Transverse colon (tissue), 4 donors: ENCODE measurements around the gene EP400.

ENCODE experiments used
- EP300 ChIP-seq: sonication (generic); formaldehyde crosslinking; IDR thresholded peaks from one replicate; pipeline ENCODE4 v1.6.1; 2017; ENCODE audit warnings: antibody characterized with exemption, low read depth
- POLR2A ChIP-seq: fragments of 450-650 bp; IDR thresholded peaks from one replicate; pipeline ENCODE4 v1.6.1; 2016; ENCODE audit warnings: antibody characterized with exemption, mild to moderate bottlenecking, moderate library complexity
- POLR2AphosphoS5 ChIP-seq, 3 donors: sonication (generic); formaldehyde crosslinking; IDR thresholded peaks; one replicate each; pipeline ENCODE4 v1.6.1; 2016; ENCODE audit warnings: antibody characterized with exemption in 3 of 3
- TF ChIP-seq, protein P1 (sequence below), 5 experiments: fragments of 200-600 bp in 3 of 5; fragments of 450-650 bp in 2 of 5; sonication (generic) in 3 of 5; IDR thresholded peaks; 1 replicate in 2 of 5; 2 replicates in 3 of 5; pipeline ENCODE4 v1.5.1; 2016 to 2017; ENCODE audit warnings: antibody characterized with exemption in 5 of 5, inconsistent platforms in 3 of 5, mild to moderate bottlenecking in 2 of 5, moderate library complexity in 1 of 5

DNA sequence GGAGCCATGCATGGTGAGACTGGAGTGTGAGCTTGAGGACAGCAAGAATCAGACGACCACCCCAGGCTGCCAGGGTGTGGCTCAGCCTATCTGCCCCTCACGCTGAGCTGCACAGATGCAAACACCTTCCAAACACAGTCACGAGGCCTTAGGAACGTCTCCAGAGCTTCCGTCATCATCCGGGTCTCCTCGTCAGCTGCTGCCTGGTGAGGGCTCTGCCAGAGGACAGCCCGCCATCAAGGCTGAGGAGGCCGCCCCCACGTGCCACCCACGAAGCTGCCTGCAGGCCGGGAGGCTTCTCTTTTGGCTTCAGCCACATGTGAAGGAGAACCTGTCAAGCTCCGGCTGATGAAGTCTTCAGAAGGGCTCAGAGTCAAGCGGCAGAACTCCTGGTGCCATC is 180.9 kb downstream of the EP400 start:
- TF ChIP-seq, protein P1, sequence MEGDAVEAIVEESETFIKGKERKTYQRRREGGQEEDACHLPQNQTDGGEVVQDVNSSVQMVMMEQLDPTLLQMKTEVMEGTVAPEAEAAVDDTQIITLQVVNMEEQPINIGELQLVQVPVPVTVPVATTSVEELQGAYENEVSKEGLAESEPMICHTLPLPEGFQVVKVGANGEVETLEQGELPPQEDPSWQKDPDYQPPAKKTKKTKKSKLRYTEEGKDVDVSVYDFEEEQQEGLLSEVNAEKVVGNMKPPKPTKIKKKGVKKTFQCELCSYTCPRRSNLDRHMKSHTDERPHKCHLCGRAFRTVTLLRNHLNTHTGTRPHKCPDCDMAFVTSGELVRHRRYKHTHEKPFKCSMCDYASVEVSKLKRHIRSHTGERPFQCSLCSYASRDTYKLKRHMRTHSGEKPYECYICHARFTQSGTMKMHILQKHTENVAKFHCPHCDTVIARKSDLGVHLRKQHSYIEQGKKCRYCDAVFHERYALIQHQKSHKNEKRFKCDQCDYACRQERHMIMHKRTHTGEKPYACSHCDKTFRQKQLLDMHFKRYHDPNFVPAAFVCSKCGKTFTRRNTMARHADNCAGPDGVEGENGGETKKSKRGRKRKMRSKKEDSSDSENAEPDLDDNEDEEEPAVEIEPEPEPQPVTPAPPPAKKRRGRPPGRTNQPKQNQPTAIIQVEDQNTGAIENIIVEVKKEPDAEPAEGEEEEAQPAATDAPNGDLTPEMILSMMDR (IDR thresholded peaks at IDR 0.05) = no peak
- TF ChIP-seq POLR2AphosphoS5 (IDR thresholded peaks at IDR 0.05) = no peak
- TF ChIP-seq POLR2A = no peak
- no peak for TF ChIP-seq EP300
